Hepatocyte (in vitro differentiated cells): ENCODE results near the gene MEGF11.

Source experiments
- EZH2 ChIP-seq: fragments of 200-600 bp; sonication (generic); IDR thresholded peaks from 2 replicates; pipeline ENCODE4 v1.6.1; 2016; ENCODE audit warnings: antibody characterized with exemption, mild to moderate bottlenecking, borderline replicate concordance
- EZH2phosphoT487 ChIP-seq: fragments of 200-600 bp; sonication (generic); IDR thresholded peaks from one replicate; pipeline ENCODE4 v1.6.1; 2018; ENCODE audit warnings: antibody characterized with exemption, mild to moderate bottlenecking, low read depth, moderate library complexity; ENCODE audit not compliant: unreplicated experiment, severe bottlenecking
- TF ChIP-seq, protein P1 (sequence below): fragments of 200-600 bp; sonication (generic); IDR thresholded peaks from 2 replicates; pipeline ENCODE4 v1.5.1; 2016; ENCODE audit warnings: antibody characterized with exemption, mild to moderate bottlenecking; ENCODE audit not compliant: poor library complexity

DNA sequence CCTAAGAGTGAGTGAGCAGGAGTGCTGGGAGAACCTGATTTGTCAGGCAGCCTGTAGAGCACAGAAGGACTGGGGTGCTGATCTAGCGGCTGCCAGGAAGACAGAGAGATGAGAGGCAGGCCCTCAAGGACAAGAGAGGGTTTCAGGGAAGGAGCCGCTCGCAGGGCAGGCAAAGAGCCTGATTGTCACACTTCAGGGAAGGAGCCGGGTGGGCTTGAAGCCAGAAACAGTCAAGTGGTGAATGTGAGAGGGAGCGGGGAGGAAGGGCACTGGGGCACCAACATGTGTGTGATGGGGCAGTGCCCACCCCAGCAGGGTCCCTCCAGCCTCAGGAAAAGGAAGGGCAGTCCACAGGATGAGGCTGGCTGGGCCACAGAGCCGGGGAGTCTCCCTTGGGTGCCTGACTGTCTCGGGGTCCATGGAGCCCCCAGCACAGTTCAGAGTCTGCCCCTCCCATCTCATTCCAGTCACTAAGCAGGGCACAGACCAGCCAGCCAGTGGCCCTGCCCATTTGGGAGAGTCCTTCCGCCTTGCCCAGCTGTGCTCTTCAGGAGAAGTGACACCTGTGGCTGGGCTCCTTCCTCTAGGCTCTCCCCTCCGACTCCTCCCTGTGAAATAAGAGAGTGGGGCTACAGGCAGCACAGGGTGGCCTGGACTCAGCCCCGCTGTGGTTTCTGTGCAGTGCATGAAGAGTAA, 235.6 kb downstream of the MEGF11 start:
- TF ChIP-seq EZH2phosphoT487: no peak
- TF ChIP-seq, protein P1, sequence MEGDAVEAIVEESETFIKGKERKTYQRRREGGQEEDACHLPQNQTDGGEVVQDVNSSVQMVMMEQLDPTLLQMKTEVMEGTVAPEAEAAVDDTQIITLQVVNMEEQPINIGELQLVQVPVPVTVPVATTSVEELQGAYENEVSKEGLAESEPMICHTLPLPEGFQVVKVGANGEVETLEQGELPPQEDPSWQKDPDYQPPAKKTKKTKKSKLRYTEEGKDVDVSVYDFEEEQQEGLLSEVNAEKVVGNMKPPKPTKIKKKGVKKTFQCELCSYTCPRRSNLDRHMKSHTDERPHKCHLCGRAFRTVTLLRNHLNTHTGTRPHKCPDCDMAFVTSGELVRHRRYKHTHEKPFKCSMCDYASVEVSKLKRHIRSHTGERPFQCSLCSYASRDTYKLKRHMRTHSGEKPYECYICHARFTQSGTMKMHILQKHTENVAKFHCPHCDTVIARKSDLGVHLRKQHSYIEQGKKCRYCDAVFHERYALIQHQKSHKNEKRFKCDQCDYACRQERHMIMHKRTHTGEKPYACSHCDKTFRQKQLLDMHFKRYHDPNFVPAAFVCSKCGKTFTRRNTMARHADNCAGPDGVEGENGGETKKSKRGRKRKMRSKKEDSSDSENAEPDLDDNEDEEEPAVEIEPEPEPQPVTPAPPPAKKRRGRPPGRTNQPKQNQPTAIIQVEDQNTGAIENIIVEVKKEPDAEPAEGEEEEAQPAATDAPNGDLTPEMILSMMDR: no peak
- no peak for TF ChIP-seq EZH2
